ACC112 (cell line): ENCODE measurements around the gene STAT6.
"Not testable (repeated sequence)": the region's sequence is repeated elsewhere in the genome, so short reads cannot be mapped to it uniquely, and the experiment has no call there.

Experiments
- H2AFZ ChIP-seq: fragments of 200-600 bp; sonication (generic); one replicate; pipeline ENCODE4 v1.6.0; 2017; ENCODE audit warnings: antibody characterized with exemption, low read length; ENCODE audit not compliant: unreplicated experiment
- H3K27ac ChIP-seq: fragments of 200-600 bp; sonication (generic); 2 replicates; pipeline ENCODE4 v1.5.1; 2014; ENCODE audit warnings: low read depth, mild to moderate bottlenecking, antibody characterized with exemption, low read length, moderate library complexity
- H3K27me3 ChIP-seq: fragments of 200-600 bp; sonication (generic); 2 replicates; pipeline ENCODE4 v1.6.1; 2014; ENCODE audit warnings: mild to moderate bottlenecking, antibody characterized with exemption, low read length, moderate library complexity, mixed read lengths; ENCODE audit not compliant: insufficient read depth
- H3K36me3 ChIP-seq: fragments of 200-600 bp; sonication (generic); 2 replicates; pipeline ENCODE4 v1.6.1; 2016; ENCODE audit warnings: mild to moderate bottlenecking, antibody characterized with exemption, low read length, moderate library complexity, mixed read lengths; ENCODE audit not compliant: insufficient read depth
- H3K4me1 ChIP-seq: fragments of 200-600 bp; sonication (generic); one replicate; pipeline ENCODE4 v1.6.1; 2016; ENCODE audit warnings: low read length, mixed read lengths; ENCODE audit not compliant: insufficient read depth, unreplicated experiment, control insufficient read depth
- H3K4me3 ChIP-seq: fragments of 200-600 bp; sonication (generic); 2 replicates; pipeline ENCODE4 v1.5.1; 2014; ENCODE audit warnings: mild to moderate bottlenecking, low read depth, low read length
- H3K79me2 ChIP-seq: fragments of 200-600 bp; sonication (generic); one replicate; pipeline ENCODE4 v1.6.0; 2016; ENCODE audit warnings: low read length; ENCODE audit not compliant: control insufficient read depth, unreplicated experiment, insufficient read depth

STAT6 gene

GRCh38 chr12:57057067-57057751 is 54.0 kb downstream of the STAT6 start:
- Histone ChIP-seq H2AFZ (no peak overlapping the region), H3K4me1 (no peaks in the 10 kb centered on the region)

GRCh38 chr12:57055824-57056223 is 55.3 kb downstream of the STAT6 start:
- Histone ChIP-seq H3K4me3 (no peak overlapping the region), H3K27ac (no peak overlapping the region), H3K36me3 (peaks cover 40% of the 10 kb centered on the region), H3K27me3 (no peaks in the 10 kb centered on the region), H2AFZ (no peak overlapping the region), H3K79me2 (no peaks in the 10 kb centered on the region), H3K4me1 (no peaks in the 10 kb centered on the region)

More at GRCh38 chr12:57057067-57057751, 54.0 kb downstream of the STAT6 start:
- no peak overlapping the region for H3K27ac ChIP-seq
- H3K36me3 ChIP-seq = peaks cover 40% of the 10 kb centered on the region
- no peaks in the 10 kb centered on the region for H3K79me2 ChIP-seq
- no peak overlapping the region for H3K4me3 ChIP-seq
- H3K27me3 ChIP-seq = no peaks in the 10 kb centered on the region

- not testable (repeated sequence) for H3K4me1 ChIP-seq, H3K27ac ChIP-seq, H3K4me3 ChIP-seq, H2AFZ ChIP-seq, H3K27me3 ChIP-seq, H3K79me2 ChIP-seq
- peaks cover 23% of the 10 kb centered on the region for H3K36me3 ChIP-seq
These were observed 57.3 kb downstream of the STAT6 start for GRCh38 chr12:57053901-57054300.

GRCh38 chr12:57053146-57053545 is 58.0 kb downstream of the STAT6 start:
- not testable (repeated sequence) for H2AFZ ChIP-seq, H3K4me3 ChIP-seq, H3K4me1 ChIP-seq, H3K27ac ChIP-seq, H3K79me2 ChIP-seq
- Histone ChIP-seq H3K27me3 (peaks cover 12% of the 10 kb centered on the region; the same call in 1 of the 2 replicates), H3K36me3 (peaks cover 15% of the 10 kb centered on the region)

GRCh38 chr12:57051011-57051410 is 60.2 kb downstream of the STAT6 start:
- 0 out of 2 replicates have a peak, but pooled peaks cover 2% of the 10 kb centered on the region for H3K36me3 ChIP-seq
- H3K27ac ChIP-seq = no peak overlapping the region
- H3K79me2 ChIP-seq = no peaks in the 10 kb centered on the region
- H3K27me3 ChIP-seq = peaks cover 24% of the 10 kb centered on the region
- H2AFZ ChIP-seq = no peak overlapping the region
- no peak overlapping the region for H3K4me3 ChIP-seq
- H3K4me1 ChIP-seq = peaks cover 9% of the 10 kb centered on the region

GRCh38 chr12:57049890-57050289 is 61.3 kb downstream of the STAT6 start, which contains the start of gene MYO1A:
MYO1A (minus strand) TSS chr12:57050129; CDS start chr12:57048323, 1,806 bp downstream.
- Histone ChIP-seq H3K27me3 (peaks cover 35% of the 10 kb centered on the region), H3K36me3 (no peaks in the 10 kb centered on the region), H3K4me1 (peaks cover 9% of the 10 kb centered on the region), H3K79me2 (no peaks in the 10 kb centered on the region), H3K27ac (no peak within 1 kb of the TSS), H2AFZ (no peak within 1 kb of the TSS), H3K4me3 (no peak within 1 kb of the TSS)

- Histone ChIP-seq H3K4me3 (no peak overlapping the region), H3K79me2 (no peaks in the 10 kb centered on the region), H3K27me3 (peaks cover 44% of the 10 kb centered on the region), H3K36me3 (no peaks in the 10 kb centered on the region), H3K4me1 (peaks cover 9% of the 10 kb centered on the region), H3K27ac (no peak overlapping the region), H2AFZ (no peak overlapping the region)
These were observed 62.1 kb downstream of the STAT6 start for GRCh38 chr12:57049119-57049446.

GRCh38 chr12:57048423-57049118 is 62.6 kb downstream of the STAT6 start:
- H2AFZ ChIP-seq = no peak overlapping the region
- H3K27ac ChIP-seq = no peak overlapping the region
- H3K36me3 ChIP-seq = no peaks in the 10 kb centered on the region
- peaks cover 49% of the 10 kb centered on the region for H3K27me3 ChIP-seq
- H3K4me3 ChIP-seq = no peak overlapping the region
- H3K4me1 ChIP-seq = peaks cover 9% of the 10 kb centered on the region
- H3K79me2 ChIP-seq = no peaks in the 10 kb centered on the region

- H3K4me1 ChIP-seq = peaks cover 9% of the 10 kb centered on the region
- no peak overlapping the region for H3K4me3 ChIP-seq
- no peak overlapping the region for H2AFZ ChIP-seq
- no peaks in the 10 kb centered on the region for H3K36me3 ChIP-seq
- H3K79me2 ChIP-seq = no peaks in the 10 kb centered on the region
- peaks cover 55% of the 10 kb centered on the region for H3K27me3 ChIP-seq
- H3K27ac ChIP-seq = no peak overlapping the region
These were observed 63.2 kb downstream of the STAT6 start for GRCh38 chr12:57047981-57048380.

- peaks cover 61% of the 10 kb centered on the region for H3K27me3 ChIP-seq
- no peak overlapping the region for H3K4me3 ChIP-seq
- no peaks in the 10 kb centered on the region for H3K36me3 ChIP-seq
- no peak overlapping the region for H3K27ac ChIP-seq
- no peak overlapping the region for H2AFZ ChIP-seq
- no peaks in the 10 kb centered on the region for H3K79me2 ChIP-seq
- H3K4me1 ChIP-seq = peaks cover 9% of the 10 kb centered on the region
These were observed 63.9 kb downstream of the STAT6 start for GRCh38 chr12:57046947-57047890.
